H9 (cell line): ENCODE data around the gene SRXN1. TPM values are rescaled to one million over a fixed set of nuclear protein-coding genes. Genes with fewer than 3 reads are reported as not detected.

Source experiments
- DNase-seq: peaks from one replicate; pipeline ENCODE4 v3.0.0-alpha.2; 2017
- H2AFZ ChIP-seq: one replicate; pipeline ENCODE4 v1.6.1; 2013; ENCODE audit warnings: mild to moderate bottlenecking, low read length, control low read depth, moderate library complexity
- H2AK5ac ChIP-seq: 2 replicates; pipeline ENCODE4 v1.6.1; 2013; ENCODE audit warnings: low read length, control low read depth, mixed read lengths; ENCODE audit not compliant: insufficient read length
- H2BK120ac ChIP-seq: one replicate; pipeline ENCODE4 v1.6.1; 2013; ENCODE audit warnings: low read depth, mild to moderate bottlenecking, low read length, control low read depth, inconsistent platforms; ENCODE audit not compliant: poor library complexity, severe bottlenecking
- H2BK12ac ChIP-seq: 2 replicates; pipeline ENCODE4 v1.6.1; 2013; ENCODE audit warnings: low read length, control low read depth, mixed read lengths, low read depth; ENCODE audit not compliant: insufficient read length
- H2BK15ac ChIP-seq: 2 replicates; pipeline ENCODE4 v1.6.1; 2013; ENCODE audit warnings: low read depth, low read length, control low read depth
- H2BK20ac ChIP-seq: one replicate; pipeline ENCODE4 v1.6.1; 2013; ENCODE audit warnings: low read depth, mild to moderate bottlenecking, low read length, control low read depth, inconsistent platforms; ENCODE audit not compliant: poor library complexity, severe bottlenecking
- H2BK5ac ChIP-seq: 2 replicates; pipeline ENCODE4 v1.6.1; 2013; ENCODE audit warnings: low read length, control low read depth, mixed read lengths; ENCODE audit not compliant: insufficient read length
- H3K14ac ChIP-seq: 2 replicates; pipeline ENCODE4 v1.6.1; 2013; ENCODE audit warnings: low read length, control low read depth; ENCODE audit not compliant: insufficient read depth
- H3K18ac ChIP-seq: 2 replicates; pipeline ENCODE4 v1.6.1; 2013; ENCODE audit warnings: low read depth, mild to moderate bottlenecking, mixed read lengths, low read length, control low read depth; ENCODE audit not compliant: insufficient read length
- H3K23ac ChIP-seq: 2 replicates; pipeline ENCODE4 v1.6.1; 2013; ENCODE audit warnings: low read length, control low read depth, mixed read lengths, low read depth; ENCODE audit not compliant: insufficient read length
- H3K23me2 ChIP-seq: 2 replicates; pipeline ENCODE4 v1.6.1; 2013; ENCODE audit warnings: low read depth, mild to moderate bottlenecking, mixed read lengths, low read length, control low read depth; ENCODE audit not compliant: insufficient read length, poor library complexity, severe bottlenecking
- H3K27ac ChIP-seq: 2 replicates; pipeline ENCODE4 v1.5.1; 2013; ENCODE audit warnings: low read length, control low read depth, mixed read lengths, low read depth; ENCODE audit not compliant: insufficient read length
- H3K27me3 ChIP-seq: 2 replicates; pipeline ENCODE4 v1.6.1; 2013; ENCODE audit warnings: low read length, control low read depth, inconsistent platforms; ENCODE audit not compliant: insufficient read depth
- H3K4ac ChIP-seq: 2 replicates; pipeline ENCODE4 v1.6.1; 2013; ENCODE audit warnings: low read depth, mild to moderate bottlenecking, control low read depth, inconsistent platforms, low read length, moderate library complexity
- H3K4me1 ChIP-seq: 2 replicates; pipeline ENCODE4 v1.6.1; 2013; ENCODE audit warnings: low read length, control low read depth, inconsistent platforms; ENCODE audit not compliant: insufficient read depth
- H3K4me2 ChIP-seq: 2 replicates; pipeline ENCODE4 v1.6.1; 2013; ENCODE audit warnings: low read length, control low read depth, mixed read lengths; ENCODE audit not compliant: insufficient read length, insufficient read depth
- H3K56ac ChIP-seq: 2 replicates; pipeline ENCODE4 v1.6.1; 2013; ENCODE audit warnings: low read depth, mild to moderate bottlenecking, mixed read lengths, low read length, control low read depth; ENCODE audit not compliant: insufficient read length
- H3K79me1 ChIP-seq: 2 replicates; pipeline ENCODE4 v1.6.1; 2013; ENCODE audit warnings: low read depth, mild to moderate bottlenecking, moderate library complexity, low read length, control low read depth, inconsistent platforms; ENCODE audit not compliant: insufficient read depth, poor library complexity, severe bottlenecking
- H3K79me2 ChIP-seq: 2 replicates; pipeline ENCODE4 v1.6.1; 2013; ENCODE audit warnings: low read length, control low read depth, inconsistent platforms; ENCODE audit not compliant: insufficient read depth
- H3K9ac ChIP-seq: 2 replicates; pipeline ENCODE4 v1.6.1; 2013; ENCODE audit warnings: low read length, control low read depth, mixed read lengths; ENCODE audit not compliant: insufficient read length; ENCODE audit errors: extremely low read depth
- H3K9me3 ChIP-seq: one replicate; pipeline ENCODE4 v1.6.1; 2013; ENCODE audit warnings: low read depth, low read length, inconsistent platforms; ENCODE audit not compliant: control insufficient read depth
- H3T11ph ChIP-seq: one replicate; pipeline ENCODE4 v1.6.1; 2013; ENCODE audit warnings: mild to moderate bottlenecking, low read length, control low read depth, inconsistent platforms
- H4K20me1 ChIP-seq: one replicate; pipeline ENCODE4 v1.6.1; 2013; ENCODE audit not compliant: control insufficient read depth, insufficient read length, insufficient read depth
- H4K5ac ChIP-seq: 2 replicates; pipeline ENCODE4 v1.6.1; 2013; ENCODE audit warnings: low read depth, mild to moderate bottlenecking, mixed read lengths, low read length, control low read depth; ENCODE audit not compliant: insufficient read length
- H4K8ac ChIP-seq: replicated peaks from 2 replicates; pipeline ENCODE4 v1.6.1; 2013; ENCODE audit warnings: low read length, control low read depth, mixed read lengths, low read depth; ENCODE audit not compliant: insufficient read length
- H4K91ac ChIP-seq: 2 replicates; pipeline ENCODE4 v1.6.1; 2013; ENCODE audit warnings: low read depth, mild to moderate bottlenecking, moderate library complexity, mixed read lengths, low read length, control low read depth; ENCODE audit not compliant: insufficient read length
- H3K27ac Mint-ChIP-seq, 3 experiments: 2 replicates in 2 of 3; 3 replicates in 1 of 3; pipeline ENCODE4 v1.8.0; 2020 to 2021; ENCODE audit warnings: mixed read lengths in 3 of 3, mild to moderate bottlenecking in 1 of 3, moderate library complexity in 1 of 3
- H3K27me3 Mint-ChIP-seq: 2 replicates; pipeline ENCODE4 v1.8.0; 2021; ENCODE audit warnings: low read depth, mild to moderate bottlenecking, moderate library complexity, mixed read lengths
- H3K36me3 Mint-ChIP-seq, 3 experiments: 2 replicates in 2 of 3; 3 replicates in 1 of 3; pipeline ENCODE4 v1.8.0; 2020 to 2021; ENCODE audit warnings: low read depth in 3 of 3, mixed read lengths in 3 of 3; ENCODE audit not compliant: insufficient read depth in 1 of 3
- H3K4me1 Mint-ChIP-seq, 2 experiments: 2 replicates each; pipeline ENCODE4 v1.8.0; 2020; ENCODE audit warnings: mixed read lengths in 2 of 2
- H3K4me3 Mint-ChIP-seq, 2 experiments: 2 replicates in 1 of 2; 3 replicates in 1 of 2; pipeline ENCODE4 v1.8.0; 2020 to 2021; ENCODE audit warnings: mild to moderate bottlenecking in 2 of 2, mixed read lengths in 2 of 2, moderate library complexity in 1 of 2
- H3K9me3 Mint-ChIP-seq, 2 experiments: 2 replicates in 1 of 2; 3 replicates in 1 of 2; pipeline ENCODE4 v1.8.0; 2020; ENCODE audit warnings: mild to moderate bottlenecking in 2 of 2, mixed read lengths in 2 of 2, moderate library complexity in 1 of 2
- CTCF ChIP-seq: fragments of 200-600 bp; sonication (generic); conservative IDR thresholded peaks from 3 replicates; pipeline ENCODE4 v1.8.0; 2021; ENCODE audit warnings: antibody characterized with exemption, mild to moderate bottlenecking
- WGBS: extraction: QIAGEN DNeasy Blood & Tissue Kit; methylation state at CpG from one replicate; pipeline ENCODE4 v1.1.7; 2013; ENCODE audit warnings: missing lambda C conversion rate, low lambda C conversion rate, mixed read lengths; ENCODE audit not compliant: insufficient read length; ENCODE audit errors: extremely low coverage; 5-methylcytosine and 5-hydroxymethylcytosine counted together
- total RNA-seq: library from RNA; stranded (reverse); gene quantifications from 2 replicates; pipeline ENCODE4 v1.2.1, GENCODE V29; 2021

The SRXN1 gene
- total RNA-seq, 1 experiment from 2014 or later: 25.7 TPM

DNA sequence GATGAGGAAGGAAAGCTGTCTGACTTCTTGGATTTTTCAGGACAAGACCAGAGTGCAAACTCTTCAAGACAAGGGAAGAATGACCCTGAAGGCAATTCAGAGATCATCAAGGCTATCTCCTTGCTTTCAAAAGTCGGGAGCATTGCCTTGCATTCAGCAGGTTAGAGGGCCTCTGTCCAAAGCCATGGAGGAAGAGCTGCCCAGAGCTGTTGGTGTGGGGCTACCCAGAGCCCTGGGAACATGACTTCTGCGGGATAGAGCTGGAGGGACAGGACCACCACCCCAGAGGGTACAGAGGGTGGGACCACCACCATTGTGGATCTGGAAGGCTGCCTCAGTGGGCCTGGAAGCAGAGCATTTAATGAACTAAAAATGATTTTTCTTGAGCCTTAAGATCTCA lies 5.2 kb upstream of the SRXN1 start:
- peak overlapping the region; percentile 79 for H3K27ac ChIP-seq
- H3T11ph ChIP-seq: no peak overlapping the region
- peaks cover 14% of the 10 kb centered on the region for H3K27me3 Mint-ChIP-seq
- no CpG with 5 or more reads among the region's 2 CpGs for WGBS
- H3K14ac ChIP-seq: peak overlapping the region; percentile 60
- no peaks in the 10 kb centered on the region for H3K79me2 ChIP-seq
- no peak overlapping the region for H3K4ac ChIP-seq
- H3K27me3 ChIP-seq: no peaks in the 10 kb centered on the region
- peak overlapping the region; percentile 63 for H4K91ac ChIP-seq
- no peak overlapping the region for H2BK20ac ChIP-seq
- H3K4me1 Mint-ChIP-seq: peaks cover 77 to 82% of the 10 kb centered on the region in 2 experiments
- TF ChIP-seq CTCF: no peak
- H3K27ac Mint-ChIP-seq: peak overlapping the region; percentile 50 to 93 (median 91)
- H4K8ac ChIP-seq: no peak overlapping the region
- no peaks in the 10 kb centered on the region for H3K9me3 ChIP-seq
- H2BK15ac ChIP-seq: no peak overlapping the region
- H3K23ac ChIP-seq: no peak overlapping the region
- no peaks in the 10 kb centered on the region; a peak in 1 of 5 replicates for H3K9me3 Mint-ChIP-seq
- no peak overlapping the region for H3K9ac ChIP-seq
- H4K20me1 ChIP-seq: no peaks in the 10 kb centered on the region
- no peak overlapping the region for H2AFZ ChIP-seq
- peaks cover 27% of the 10 kb centered on the region; the same call in 1 of the 2 replicates for H3K4me1 ChIP-seq
- H3K18ac ChIP-seq: peak overlapping the region; percentile 89
- no peak for DNase-seq
- no peak overlapping the region for H2BK120ac ChIP-seq
- H2BK5ac ChIP-seq: peak overlapping the region; percentile 46
- peak overlapping the region; percentile 95 for H2BK12ac ChIP-seq
- H3K36me3 Mint-ChIP-seq: no peaks in the 10 kb centered on the region; a peak in 1 of 7 replicates
- H2AK5ac ChIP-seq: peak overlapping the region; percentile 56
- H4K5ac ChIP-seq: peak overlapping the region; percentile 53
- H3K23me2 ChIP-seq: no peaks in the 10 kb centered on the region
- peak overlapping the region in 1 of 2 experiments; percentile 64; a peak in 3 of 5 replicates for H3K4me3 Mint-ChIP-seq
- H3K4me2 ChIP-seq: peak overlapping the region; percentile 63
- no peak overlapping the region for H3K56ac ChIP-seq
- no peaks in the 10 kb centered on the region for H3K79me1 ChIP-seq
